ENCODE measurements around the gene ERAL1. TPM values are rescaled to one million over a fixed set of nuclear protein-coding genes. Genes with fewer than 3 reads are reported as not detected.

Gene ERAL1
- total RNA-seq, 1 donor from 2014 or later = 38.5 TPM

GRCh38 chr17:28812091-28812747 is 42.6 kb upstream of the ERAL1 start:
- no peaks in the 10 kb centered on the region for H3K9me3 Mint-ChIP-seq (ENCODE audit: unreplicated experiment)
- H3K27ac Mint-ChIP-seq (ENCODE audit: unreplicated experiment) = peak overlapping the region; percentile 94
- DNase-seq (ENCODE audit: extremely low spot score, unreplicated experiment) = peak; percentile 99
- peak overlapping the region; percentile 86 for H3K4me3 Mint-ChIP-seq (ENCODE audit: unreplicated experiment)
- no peaks in the 10 kb centered on the region for H3K27me3 Mint-ChIP-seq (ENCODE audit: unreplicated experiment)
- peaks cover 41% of the 10 kb centered on the region for H3K4me1 Mint-ChIP-seq (ENCODE audit: unreplicated experiment)
- H3K36me3 Mint-ChIP-seq (ENCODE audit: unreplicated experiment) = no peaks in the 10 kb centered on the region
- no peak for TF ChIP-seq CTCF (IDR thresholded peaks at IDR 0.05)

DNA sequence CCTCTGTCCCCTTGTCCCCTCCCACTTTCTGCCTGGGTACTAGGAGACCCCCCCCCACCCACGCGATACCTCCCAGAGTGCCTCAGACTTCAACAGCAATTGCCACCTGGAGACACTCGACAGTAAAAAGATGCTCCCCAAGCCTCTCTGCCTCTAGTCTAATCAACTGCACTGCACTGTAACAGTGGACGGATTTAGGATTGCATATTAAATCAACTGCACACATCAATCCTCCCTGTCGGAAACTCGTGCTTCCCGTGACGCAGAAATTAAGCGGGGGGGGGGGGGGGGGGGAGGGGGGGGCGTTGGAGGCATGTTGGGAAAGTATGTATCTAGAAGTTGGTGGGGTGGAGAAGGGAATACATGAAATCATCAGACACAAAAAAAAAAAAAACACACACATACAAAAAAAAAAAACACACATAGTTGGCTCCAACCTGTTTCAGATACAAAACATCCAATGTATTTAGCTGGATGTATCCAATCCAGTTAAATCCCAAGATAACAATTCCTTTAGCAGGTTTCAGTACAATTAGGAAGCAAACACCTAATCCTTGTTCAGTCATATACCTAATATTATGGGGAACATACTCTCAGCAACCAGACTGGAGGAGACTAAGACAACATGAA is 42.0 kb upstream of the ERAL1 start:
- Mint-ChIP-seq H3K9me3 (ENCODE audit: unreplicated experiment) (no peaks in the 10 kb centered on the region), H3K27ac (ENCODE audit: unreplicated experiment) (peak overlapping the region; percentile 94), H3K4me3 (ENCODE audit: unreplicated experiment) (peak overlapping the region; percentile 86), H3K27me3 (ENCODE audit: unreplicated experiment) (no peaks in the 10 kb centered on the region), H3K36me3 (ENCODE audit: unreplicated experiment) (no peaks in the 10 kb centered on the region), H3K4me1 (ENCODE audit: unreplicated experiment) (peaks cover 35% of the 10 kb centered on the region)
- no peak for DNase-seq (ENCODE audit: extremely low spot score, unreplicated experiment)
- TF ChIP-seq CTCF (IDR thresholded peaks at IDR 0.05) = no peak

DNA sequence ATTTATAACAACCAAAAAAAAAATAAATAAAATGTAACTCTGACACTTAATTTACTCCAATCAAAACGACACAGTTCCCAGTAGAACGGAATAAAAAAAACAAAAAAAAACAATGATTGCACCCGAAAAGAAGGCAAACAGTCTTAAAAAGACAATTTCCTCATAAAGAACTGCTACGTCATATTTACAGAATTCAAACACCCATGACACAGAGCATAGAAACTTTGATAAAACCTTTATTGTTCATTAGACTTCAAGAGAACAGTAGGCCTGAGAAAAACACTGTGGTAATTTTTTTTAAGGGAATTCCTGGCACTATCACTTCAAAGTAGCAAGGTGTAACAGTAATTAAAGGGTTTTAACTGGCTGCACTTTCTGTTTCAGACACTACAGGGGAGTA is 38.3 kb upstream of the ERAL1 start:
- Mint-ChIP-seq H3K27me3 (ENCODE audit: unreplicated experiment) (no peaks in the 10 kb centered on the region), H3K4me3 (ENCODE audit: unreplicated experiment) (no peak overlapping the region), H3K4me1 (ENCODE audit: unreplicated experiment) (peaks cover 7% of the 10 kb centered on the region), H3K36me3 (ENCODE audit: unreplicated experiment) (no peaks in the 10 kb centered on the region), H3K27ac (ENCODE audit: unreplicated experiment) (no peak overlapping the region), H3K9me3 (ENCODE audit: unreplicated experiment) (no peaks in the 10 kb centered on the region)
- TF ChIP-seq CTCF (IDR thresholded peaks at IDR 0.05) = no peak
- no peak for DNase-seq (ENCODE audit: extremely low spot score, unreplicated experiment)

DNA sequence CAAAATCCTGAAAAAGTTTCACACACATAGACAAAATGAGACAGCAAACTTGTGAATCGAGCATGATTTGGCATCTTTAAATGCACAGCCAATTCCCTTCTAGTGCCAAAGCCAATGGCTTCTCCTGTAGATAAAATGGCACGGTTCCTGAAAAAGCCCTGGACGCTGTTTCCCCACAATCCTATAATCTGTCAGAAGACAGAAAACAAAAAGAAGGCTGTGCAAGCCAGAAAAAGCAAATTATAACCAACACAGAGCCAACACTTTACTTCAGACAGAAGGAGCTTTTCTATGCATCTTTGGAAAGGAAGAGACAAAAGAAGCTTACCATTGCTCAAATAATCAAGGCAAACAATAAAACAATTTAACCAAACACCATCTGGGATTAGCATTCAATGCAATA is 36.0 kb upstream of the ERAL1 start:
- Mint-ChIP-seq H3K4me3 (ENCODE audit: unreplicated experiment) (no peak overlapping the region), H3K4me1 (ENCODE audit: unreplicated experiment) (peaks cover 5% of the 10 kb centered on the region), H3K36me3 (ENCODE audit: unreplicated experiment) (no peaks in the 10 kb centered on the region), H3K9me3 (ENCODE audit: unreplicated experiment) (no peaks in the 10 kb centered on the region), H3K27ac (ENCODE audit: unreplicated experiment) (no peak overlapping the region), H3K27me3 (ENCODE audit: unreplicated experiment) (no peaks in the 10 kb centered on the region)
- no peak for TF ChIP-seq CTCF (IDR thresholded peaks at IDR 0.05)
- no peak for DNase-seq (ENCODE audit: extremely low spot score, unreplicated experiment)

DNA sequence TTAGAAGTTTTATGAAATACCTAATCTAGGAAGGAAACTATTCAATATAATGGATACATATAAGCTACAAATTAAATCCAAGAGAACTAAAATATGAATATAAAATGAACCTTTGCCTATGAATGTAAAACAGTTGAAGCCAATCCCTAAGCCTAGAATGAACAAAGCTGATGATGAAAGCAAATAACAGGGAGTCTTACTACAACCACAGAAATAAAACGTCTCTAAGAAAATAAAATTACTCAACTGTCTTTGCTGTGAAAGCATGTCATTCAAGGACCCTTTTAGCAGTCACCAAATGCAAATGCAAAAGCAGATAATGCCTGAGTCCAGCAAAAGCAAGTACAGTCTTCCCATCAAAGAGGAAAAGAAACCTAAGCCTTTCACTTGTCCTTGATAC is 35.2 kb upstream of the ERAL1 start:
- Mint-ChIP-seq H3K36me3 (ENCODE audit: unreplicated experiment) (no peaks in the 10 kb centered on the region), H3K27me3 (ENCODE audit: unreplicated experiment) (no peaks in the 10 kb centered on the region), H3K4me3 (ENCODE audit: unreplicated experiment) (no peak overlapping the region), H3K9me3 (ENCODE audit: unreplicated experiment) (no peaks in the 10 kb centered on the region), H3K27ac (ENCODE audit: unreplicated experiment) (no peak overlapping the region), H3K4me1 (ENCODE audit: unreplicated experiment) (peaks cover 9% of the 10 kb centered on the region)
- TF ChIP-seq CTCF (IDR thresholded peaks at IDR 0.05) = no peak
- no peak for DNase-seq (ENCODE audit: extremely low spot score, unreplicated experiment)
